K562 (cell line): ENCODE measurements around the gene MTERF4. TPM values are rescaled to one million over a fixed set of nuclear protein-coding genes. Genes with fewer than 3 reads are reported as not detected.

ENCODE experiments used
- ATF1 ChIP-seq, 2 experiments: fragments of 450-650 bp in 1 of 2; IDR thresholded peaks; 2 replicates each; pipeline ENCODE4 v1.6.1; 2016; ENCODE audit warnings: missing compliant biosample characterization in 1 of 2, missing genetic modification characterization in 1 of 2
- BCOR ChIP-seq: fragments of 450-650 bp; IDR thresholded peaks from 2 replicates; pipeline ENCODE4 v1.6.1; 2016
- C11orf30 ChIP-seq: fragments of 450-650 bp; IDR thresholded peaks from 2 replicates; pipeline ENCODE4 v1.6.1; 2016; ENCODE audit warnings: low read depth, mild to moderate bottlenecking
- CC2D1A ChIP-seq: fragments of 450-650 bp; IDR thresholded peaks from 2 replicates; pipeline ENCODE4 v1.6.1; 2017; ENCODE audit warnings: mild to moderate bottlenecking
- EP400 ChIP-seq: fragments of 450-650 bp; IDR thresholded peaks from 2 replicates; pipeline ENCODE4 v1.6.1; 2017; ENCODE audit warnings: antibody characterized with exemption, mild to moderate bottlenecking, moderate library complexity
- GABPB2 ChIP-seq: fragments of 250-450 bp; sonication (Bioruptor Pico); conservative IDR thresholded peaks from 2 replicates; pipeline ENCODE4 v1.5.1; 2021; ENCODE audit warnings: mild to moderate bottlenecking
- NFYB ChIP-seq: IDR thresholded peaks from 2 replicates; pipeline ENCODE4 v1.6.1; 2011; ENCODE audit warnings: mild to moderate bottlenecking, moderate library complexity; ENCODE audit not compliant: insufficient read length; ENCODE audit errors: extremely low read depth
- RUNX1 ChIP-seq: sonication (generic); IDR thresholded peaks from 2 replicates; pipeline ENCODE4 v1.6.1; 2016; ENCODE audit warnings: antibody characterized with exemption, low read depth
- TCFL5 ChIP-seq: fragments of 250-450 bp; sonication (Bioruptor Pico); conservative IDR thresholded peaks from 2 replicates; pipeline ENCODE4 v1.6.1; 2021; ENCODE audit warnings: mild to moderate bottlenecking, moderate library complexity, matching md5 sums
- YY1 ChIP-seq, 3 experiments: IDR thresholded peaks; 2 replicates each; pipeline ENCODE4 v1.6.1; 2011; ENCODE audit warnings: low read length in 2 of 3, mild to moderate bottlenecking in 2 of 3, moderate library complexity in 2 of 3, borderline replicate concordance in 1 of 3, control low read depth in 1 of 3, low read depth in 1 of 3; ENCODE audit not compliant: insufficient read depth in 3 of 3, insufficient replicate concordance in 2 of 3, control insufficient read depth in 1 of 3, insufficient read length in 1 of 3; ENCODE audit errors: extremely low read depth in 1 of 3
- ZNF143 ChIP-seq: sonication (generic); formaldehyde crosslinking; IDR thresholded peaks from 2 replicates; pipeline ENCODE4 v1.9.0; 2022; ENCODE audit warnings: mild to moderate bottlenecking, missing genetic modification reagents
- polyA plus RNA-seq, 8 experiments: library from polyadenylated mRNA; depleted of rRNA in 4 of 8; stranded (reverse) in 5 of 8; unstranded in 3 of 8; fragments of >200 nt; fragmentation: Nextera tagmentation in 2 of 8; fragmentation: Illumina TruSeq in 1 of 8; extraction: Ambion mirVana in 2 of 8; extraction: Trizol in 1 of 8; gene quantifications; 2 replicates each; pipeline versions ENCODE4 v1.2.1 to v1.2.3, GENCODE V29; 2011 to 2014; ENCODE audit warnings: inconsistent platforms in 1 of 8, missing spikeins in 1 of 8
- total RNA-seq, 7 experiments: library from RNA; depleted of rRNA in 6 of 7; stranded (reverse); fragments of >200 nt in 6 of 7; fragmentation: Illumina TruSeq in 2 of 7; extraction: Trizol in 2 of 7; gene quantifications; 2 replicates each; pipeline versions ENCODE4 v1.2.1 to v1.2.3, GENCODE V29; 2011 to 2021; ENCODE audit warnings: low replicate concordance in 1 of 7
- TF ChIP-seq, protein P1 (sequence below): sonication (generic); formaldehyde crosslinking; IDR thresholded peaks from 2 replicates; pipeline ENCODE4 v1.8.0; 2022; ENCODE audit warnings: mild to moderate bottlenecking, missing genetic modification reagents
- TF ChIP-seq, protein P2 (sequence below): fragments of 250-450 bp; sonication (Bioruptor Pico); IDR thresholded peaks from 2 replicates; pipeline ENCODE4 v1.8.0; 2021; ENCODE audit warnings: mild to moderate bottlenecking, moderate library complexity
- TF ChIP-seq, protein P3 (sequence below), 2 experiments: fragments of 450-650 bp in 1 of 2; sonication (generic) in 1 of 2; formaldehyde crosslinking in 1 of 2; IDR thresholded peaks; 2 replicates each; pipeline versions ENCODE4 v1.7.1 to v1.9.0; 2016 to 2022; ENCODE audit warnings: inconsistent platforms in 1 of 2, mild to moderate bottlenecking in 1 of 2, missing genetic modification reagents in 1 of 2

The MTERF4 gene
- total and polyA plus RNA-seq, 9 of the 15 experiments (the other 6 are each of a cell fraction or from before 2014, with no cell fraction given), result 15.3 to 29.6 (median 21.2) TPM

DNA sequence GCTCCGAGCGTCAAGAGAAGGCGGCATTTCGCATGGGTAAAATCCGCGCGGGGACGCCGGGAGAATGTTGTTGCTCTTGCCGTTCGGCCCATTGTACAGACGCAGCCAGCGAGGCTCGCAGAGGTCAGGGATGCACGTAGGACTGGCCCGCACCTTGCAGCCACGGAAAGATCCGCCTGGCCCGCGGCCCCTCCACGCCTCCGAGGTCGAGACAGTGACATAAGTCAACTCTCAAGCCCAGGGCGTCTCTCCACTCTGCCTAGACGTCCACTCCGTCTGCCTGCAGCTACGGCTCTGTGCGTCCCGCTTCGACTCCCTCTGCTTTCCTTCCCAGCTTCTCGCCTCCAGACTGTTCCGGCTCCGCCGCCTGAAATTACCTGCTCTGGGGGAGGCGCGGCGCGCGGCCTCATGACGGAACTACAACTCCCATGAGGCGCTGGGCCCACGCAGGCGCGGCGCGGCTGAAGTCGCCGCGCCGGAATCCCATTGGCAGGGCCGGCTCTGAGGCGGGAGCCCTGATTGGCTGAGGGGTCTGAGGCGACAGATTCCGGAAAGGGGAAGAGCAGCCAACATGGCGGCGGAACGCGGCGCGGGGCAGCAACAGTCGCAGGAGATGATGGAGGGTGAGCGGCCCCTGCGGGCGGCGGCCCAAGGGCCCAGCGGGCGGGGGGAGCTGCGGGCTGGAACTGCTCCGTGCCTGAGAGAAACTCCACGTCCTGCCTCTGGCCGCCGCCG lies 48.0 kb upstream of the MTERF4 start, which contains the start of gene PPP1R7 (continued):
- TF ChIP-seq, protein P1, sequence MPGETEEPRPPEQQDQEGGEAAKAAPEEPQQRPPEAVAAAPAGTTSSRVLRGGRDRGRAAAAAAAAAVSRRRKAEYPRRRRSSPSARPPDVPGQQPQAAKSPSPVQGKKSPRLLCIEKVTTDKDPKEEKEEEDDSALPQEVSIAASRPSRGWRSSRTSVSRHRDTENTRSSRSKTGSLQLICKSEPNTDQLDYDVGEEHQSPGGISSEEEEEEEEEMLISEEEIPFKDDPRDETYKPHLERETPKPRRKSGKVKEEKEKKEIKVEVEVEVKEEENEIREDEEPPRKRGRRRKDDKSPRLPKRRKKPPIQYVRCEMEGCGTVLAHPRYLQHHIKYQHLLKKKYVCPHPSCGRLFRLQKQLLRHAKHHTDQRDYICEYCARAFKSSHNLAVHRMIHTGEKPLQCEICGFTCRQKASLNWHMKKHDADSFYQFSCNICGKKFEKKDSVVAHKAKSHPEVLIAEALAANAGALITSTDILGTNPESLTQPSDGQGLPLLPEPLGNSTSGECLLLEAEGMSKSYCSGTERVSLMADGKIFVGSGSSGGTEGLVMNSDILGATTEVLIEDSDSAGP (CRISPR knock-in tag), result no peak
- TF ChIP-seq, protein P2, sequence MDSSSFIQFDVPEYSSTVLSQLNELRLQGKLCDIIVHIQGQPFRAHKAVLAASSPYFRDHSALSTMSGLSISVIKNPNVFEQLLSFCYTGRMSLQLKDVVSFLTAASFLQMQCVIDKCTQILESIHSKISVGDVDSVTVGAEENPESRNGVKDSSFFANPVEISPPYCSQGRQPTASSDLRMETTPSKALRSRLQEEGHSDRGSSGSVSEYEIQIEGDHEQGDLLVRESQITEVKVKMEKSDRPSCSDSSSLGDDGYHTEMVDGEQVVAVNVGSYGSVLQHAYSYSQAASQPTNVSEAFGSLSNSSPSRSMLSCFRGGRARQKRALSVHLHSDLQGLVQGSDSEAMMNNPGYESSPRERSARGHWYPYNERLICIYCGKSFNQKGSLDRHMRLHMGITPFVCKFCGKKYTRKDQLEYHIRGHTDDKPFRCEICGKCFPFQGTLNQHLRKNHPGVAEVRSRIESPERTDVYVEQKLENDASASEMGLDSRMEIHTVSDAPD (CRISPR knock-in tag), result no peak
- TF ChIP-seq ATF1 (CRISPR knock-in tag; IDR thresholded peaks at IDR 0.05), result peak; percentile 42
- peak; percentile 80 for TF ChIP-seq ATF1 (tag; IDR thresholded peaks at IDR 0.05)
- TF ChIP-seq BCOR, result peak; percentile 98
- no peak for TF ChIP-seq GABPB2 (CRISPR knock-in tag)
- no peak for TF ChIP-seq TCFL5 (CRISPR knock-in tag)
- TF ChIP-seq RUNX1, result no peak
- no peak for TF ChIP-seq CC2D1A
- peak; percentile 88 for TF ChIP-seq NFYB
- peak; percentile 85 to 95 (median 93) for TF ChIP-seq YY1 (IDR thresholded peaks at IDR 0.05; ENCODE audit: borderline replicate concordance in 1 of 3, control insufficient read depth in 1 of 3, extremely low read depth in 1 of 3, insufficient read depth in 3 of 3, insufficient read length in 1 of 3, insufficient replicate concordance in 2 of 3, low read depth in 1 of 3, low read length in 2 of 3)
- TF ChIP-seq, protein P3, sequence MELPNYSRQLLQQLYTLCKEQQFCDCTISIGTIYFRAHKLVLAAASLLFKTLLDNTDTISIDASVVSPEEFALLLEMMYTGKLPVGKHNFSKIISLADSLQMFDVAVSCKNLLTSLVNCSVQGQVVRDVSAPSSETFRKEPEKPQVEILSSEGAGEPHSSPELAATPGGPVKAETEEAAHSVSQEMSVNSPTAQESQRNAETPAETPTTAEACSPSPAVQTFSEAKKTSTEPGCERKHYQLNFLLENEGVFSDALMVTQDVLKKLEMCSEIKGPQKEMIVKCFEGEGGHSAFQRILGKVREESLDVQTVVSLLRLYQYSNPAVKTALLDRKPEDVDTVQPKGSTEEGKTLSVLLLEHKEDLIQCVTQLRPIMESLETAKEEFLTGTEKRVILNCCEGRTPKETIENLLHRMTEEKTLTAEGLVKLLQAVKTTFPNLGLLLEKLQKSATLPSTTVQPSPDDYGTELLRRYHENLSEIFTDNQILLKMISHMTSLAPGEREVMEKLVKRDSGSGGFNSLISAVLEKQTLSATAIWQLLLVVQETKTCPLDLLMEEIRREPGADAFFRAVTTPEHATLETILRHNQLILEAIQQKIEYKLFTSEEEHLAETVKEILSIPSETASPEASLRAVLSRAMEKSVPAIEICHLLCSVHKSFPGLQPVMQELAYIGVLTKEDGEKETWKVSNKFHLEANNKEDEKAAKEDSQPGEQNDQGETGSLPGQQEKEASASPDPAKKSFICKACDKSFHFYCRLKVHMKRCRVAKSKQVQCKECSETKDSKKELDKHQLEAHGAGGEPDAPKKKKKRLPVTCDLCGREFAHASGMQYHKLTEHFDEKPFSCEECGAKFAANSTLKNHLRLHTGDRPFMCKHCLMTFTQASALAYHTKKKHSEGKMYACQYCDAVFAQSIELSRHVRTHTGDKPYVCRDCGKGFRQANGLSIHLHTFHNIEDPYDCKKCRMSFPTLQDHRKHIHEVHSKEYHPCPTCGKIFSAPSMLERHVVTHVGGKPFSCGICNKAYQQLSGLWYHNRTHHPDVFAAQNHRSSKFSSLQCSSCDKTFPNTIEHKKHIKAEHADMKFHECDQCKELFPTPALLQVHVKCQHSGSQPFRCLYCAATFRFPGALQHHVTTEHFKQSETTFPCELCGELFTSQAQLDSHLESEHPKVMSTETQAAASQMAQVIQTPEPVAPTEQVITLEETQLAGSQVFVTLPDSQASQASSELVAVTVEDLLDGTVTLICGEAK (IDR thresholded peaks at IDR 0.05), result peak; percentile 54; the same call in 1 of the 2 replicates
- TF ChIP-seq, protein P3 (CRISPR knock-in tag; IDR thresholded peaks at IDR 0.05), result no peak
- peak; percentile 89 for TF ChIP-seq C11orf30
- peak; percentile 92 for TF ChIP-seq ZNF143 (CRISPR knock-in tag)
- TF ChIP-seq EP400, result peak; percentile 53; the same call in 1 of the 2 replicates
